DND-41 (cell line): ENCODE results near the gene LTA.

Experiments used
- EZH2 ChIP-seq: IDR thresholded peaks from 3 replicates; pipeline ENCODE4 v1.6.1; 2012; ENCODE audit warnings: borderline replicate concordance, low read depth, mild to moderate bottlenecking, moderate library complexity, low read length, inconsistent platforms; ENCODE audit not compliant: severe bottlenecking
- TF ChIP-seq, protein P1 (sequence below): IDR thresholded peaks from 2 replicates; pipeline ENCODE4 v1.5.1; 2012; ENCODE audit warnings: borderline replicate concordance, low read length, moderate library complexity, mild to moderate bottlenecking; ENCODE audit not compliant: poor library complexity, severe bottlenecking; ENCODE audit errors: extremely low read depth

GRCh38 chr6:31617010-31617409, 44.9 kb downstream of the LTA start:
- TF ChIP-seq, protein P1, sequence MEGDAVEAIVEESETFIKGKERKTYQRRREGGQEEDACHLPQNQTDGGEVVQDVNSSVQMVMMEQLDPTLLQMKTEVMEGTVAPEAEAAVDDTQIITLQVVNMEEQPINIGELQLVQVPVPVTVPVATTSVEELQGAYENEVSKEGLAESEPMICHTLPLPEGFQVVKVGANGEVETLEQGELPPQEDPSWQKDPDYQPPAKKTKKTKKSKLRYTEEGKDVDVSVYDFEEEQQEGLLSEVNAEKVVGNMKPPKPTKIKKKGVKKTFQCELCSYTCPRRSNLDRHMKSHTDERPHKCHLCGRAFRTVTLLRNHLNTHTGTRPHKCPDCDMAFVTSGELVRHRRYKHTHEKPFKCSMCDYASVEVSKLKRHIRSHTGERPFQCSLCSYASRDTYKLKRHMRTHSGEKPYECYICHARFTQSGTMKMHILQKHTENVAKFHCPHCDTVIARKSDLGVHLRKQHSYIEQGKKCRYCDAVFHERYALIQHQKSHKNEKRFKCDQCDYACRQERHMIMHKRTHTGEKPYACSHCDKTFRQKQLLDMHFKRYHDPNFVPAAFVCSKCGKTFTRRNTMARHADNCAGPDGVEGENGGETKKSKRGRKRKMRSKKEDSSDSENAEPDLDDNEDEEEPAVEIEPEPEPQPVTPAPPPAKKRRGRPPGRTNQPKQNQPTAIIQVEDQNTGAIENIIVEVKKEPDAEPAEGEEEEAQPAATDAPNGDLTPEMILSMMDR, result no peak
- no peak for TF ChIP-seq EZH2
